ENCODE measurements around the gene ELP1.

GRCh38 chr9:108845947-108846346 lies 88.0 kb downstream of the ELP1 start:
- TF ChIP-seq, protein P1, sequence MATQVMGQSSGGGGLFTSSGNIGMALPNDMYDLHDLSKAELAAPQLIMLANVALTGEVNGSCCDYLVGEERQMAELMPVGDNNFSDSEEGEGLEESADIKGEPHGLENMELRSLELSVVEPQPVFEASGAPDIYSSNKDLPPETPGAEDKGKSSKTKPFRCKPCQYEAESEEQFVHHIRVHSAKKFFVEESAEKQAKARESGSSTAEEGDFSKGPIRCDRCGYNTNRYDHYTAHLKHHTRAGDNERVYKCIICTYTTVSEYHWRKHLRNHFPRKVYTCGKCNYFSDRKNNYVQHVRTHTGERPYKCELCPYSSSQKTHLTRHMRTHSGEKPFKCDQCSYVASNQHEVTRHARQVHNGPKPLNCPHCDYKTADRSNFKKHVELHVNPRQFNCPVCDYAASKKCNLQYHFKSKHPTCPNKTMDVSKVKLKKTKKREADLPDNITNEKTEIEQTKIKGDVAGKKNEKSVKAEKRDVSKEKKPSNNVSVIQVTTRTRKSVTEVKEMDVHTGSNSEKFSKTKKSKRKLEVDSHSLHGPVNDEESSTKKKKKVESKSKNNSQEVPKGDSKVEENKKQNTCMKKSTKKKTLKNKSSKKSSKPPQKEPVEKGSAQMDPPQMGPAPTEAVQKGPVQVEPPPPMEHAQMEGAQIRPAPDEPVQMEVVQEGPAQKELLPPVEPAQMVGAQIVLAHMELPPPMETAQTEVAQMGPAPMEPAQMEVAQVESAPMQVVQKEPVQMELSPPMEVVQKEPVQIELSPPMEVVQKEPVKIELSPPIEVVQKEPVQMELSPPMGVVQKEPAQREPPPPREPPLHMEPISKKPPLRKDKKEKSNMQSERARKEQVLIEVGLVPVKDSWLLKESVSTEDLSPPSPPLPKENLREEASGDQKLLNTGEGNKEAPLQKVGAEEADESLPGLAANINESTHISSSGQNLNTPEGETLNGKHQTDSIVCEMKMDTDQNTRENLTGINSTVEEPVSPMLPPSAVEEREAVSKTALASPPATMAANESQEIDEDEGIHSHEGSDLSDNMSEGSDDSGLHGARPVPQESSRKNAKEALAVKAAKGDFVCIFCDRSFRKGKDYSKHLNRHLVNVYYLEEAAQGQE (IDR thresholded peaks at IDR 0.05; ENCODE audit: low read depth), result no peak
- TF ChIP-seq TCF12 (IDR thresholded peaks at IDR 0.05; ENCODE audit: low read depth) (no peak), YY1 (IDR thresholded peaks at IDR 0.05; ENCODE audit: low read depth) (no peak), TEAD4 (IDR thresholded peaks at IDR 0.05) (no peak)
